Left colon (tissue), 2 donors: ENCODE results near the gene PNLDC1. TPM values are rescaled to one million over a fixed set of nuclear protein-coding genes. Genes with fewer than 3 reads are reported as not detected.

Experiments
- total RNA-seq, 2 donors: library from RNA; stranded (reverse); fragmentation: NEBNext Ultra II Directional; extraction: Animal tissue kit (Norgen Biotek cat#: 25700); gene quantifications; one replicate each; pipeline ENCODE4 v1.2.1, GENCODE V29; 2021
- donor health status: DM: no; HTN: no; CAD: no.
- donor health status: DM: yes; HTN: yes; CAD: no.

PNLDC1 gene
- total RNA-seq, 2 donors from 2014 or later, result not detected

Other genes with a start within 250 kb of the PNLDC1 start
- 100 to 1,000 TPM; 284 to 402 TPM for gene SOD2, start 107.0 kb upstream of the PNLDC1 start, total RNA-seq
- 10 to 100 TPM; 73.4 to 79.3 TPM for gene WTAP, start 72.8 kb upstream of the PNLDC1 start, total RNA-seq
- gene ACAT2, start 38.2 kb upstream of the PNLDC1 start, total RNA-seq, result 100 to 1,000 TPM in 1 of 2 donors, 10 to 100 TPM in 1; 72.8 to 114 TPM
- gene TCP1, start 10.7 kb upstream of the PNLDC1 start, total RNA-seq, result 100 to 1,000 TPM; 165 to 172 TPM
- 10 to 100 TPM; 66.9 to 72.5 TPM for gene MRPL18, start 9.8 kb upstream of the PNLDC1 start, total RNA-seq
- gene MAS1, start 90.7 kb downstream of the PNLDC1 start, total RNA-seq, result not detected
- 100 to 1,000 TPM in 1 of 2 donors, 10 to 100 TPM in 1; 97.3 to 100 TPM for gene IGF2R, start 168.8 kb downstream of the PNLDC1 start, total RNA-seq